Upper lobe of left lung (tissue), 6 donors: Measurements from ENCODE around the gene COMMD2. TPM values are rescaled to one million over a fixed set of nuclear protein-coding genes. Genes with fewer than 3 reads are reported as not detected.
A peak's percentile ranks its signal among the peaks of the same experiment; 100 is the strongest.

Source experiments
- ATAC-seq, 2 donors: fragments of 200-7000 bp; cut with Tn5 transposase; one replicate each; pipeline ENCODE4 v1.9.1; 2022; ENCODE audit warnings: mild to moderate bottlenecking in 2 of 2, moderate library complexity in 2 of 2; ENCODE audit not compliant: low FRiP score in 2 of 2
- DNase-seq, 2 donors: peaks; one replicate each; pipeline ENCODE4 v3.0.0-alpha.2; 2019 to 2020
- H3K27ac ChIP-seq, 4 donors: fragments of 200-600 bp; sonication (generic); one replicate each; pipeline ENCODE4 v1.5.1; 2016 to 2019
- H3K27me3 ChIP-seq, 4 donors: fragments of 200-600 bp; sonication (generic); one replicate each; pipeline ENCODE4 v1.5.1; 2017 to 2019
- H3K36me3 ChIP-seq, 4 donors: fragments of 200-600 bp; sonication (generic); one replicate each; pipeline ENCODE4 v1.5.1; 2016 to 2019
- H3K4me1 ChIP-seq, 4 donors: fragments of 200-600 bp; sonication (generic); one replicate each; pipeline ENCODE4 v1.5.1; 2018 to 2019
- H3K4me3 ChIP-seq, 4 donors: fragments of 200-600 bp; sonication (generic); one replicate each; pipeline ENCODE4 v1.5.1; 2017 to 2019; ENCODE audit warnings: mild to moderate bottlenecking in 2 of 4, moderate library complexity in 1 of 4
- H3K9me3 ChIP-seq, 4 donors: fragments of 200-600 bp; sonication (generic); one replicate each; pipeline ENCODE4 v1.5.1; 2018 to 2019
- EP300 ChIP-seq, 4 donors: sonication (generic); formaldehyde crosslinking; IDR thresholded peaks; one replicate each; pipeline ENCODE4 v1.5.1; 2017; ENCODE audit warnings: antibody characterized with exemption in 4 of 4, control low read depth in 2 of 4
- POLR2A ChIP-seq, 4 donors: fragments of 450-650 bp; IDR thresholded peaks; one replicate each; pipeline ENCODE4 v1.5.1; 2016 to 2017; ENCODE audit warnings: antibody characterized with exemption in 4 of 4, mild to moderate bottlenecking in 2 of 4
- POLR2AphosphoS5 ChIP-seq, 2 donors: sonication (generic); formaldehyde crosslinking; IDR thresholded peaks; one replicate each; pipeline ENCODE4 v1.5.1; 2017; ENCODE audit warnings: antibody characterized with exemption in 2 of 2
- WGBS, 2 donors: methylation state at CpG; one replicate each; pipeline ENCODE4 v1.1.5; 2017 to 2018; 5-methylcytosine and 5-hydroxymethylcytosine counted together
- total RNA-seq, 6 donors: library from RNA; depleted of rRNA in 4 of 6; stranded (reverse); fragments of >200 nt in 4 of 6; gene quantifications; one replicate each; pipeline versions ENCODE4 v1.1.0 to v1.2.1, GENCODE V29; 2016 to 2021
- TF ChIP-seq, protein P1 (sequence below), 6 experiments: fragments of 450-650 bp in 4 of 6; fragments of 200-600 bp in 2 of 6; sonication (generic) in 2 of 6; IDR thresholded peaks; one replicate each; pipeline ENCODE4 v1.5.1; 2016 to 2019; ENCODE audit warnings: antibody characterized with exemption in 6 of 6
- donor health status: DM: no; HTN: no; CAD: no; lungs with moderate emphysema.
- donor health status: DM: no; HTN: yes; CAD: no; lungs with severe emphysema.

Gene COMMD2
- total RNA-seq, 6 donors from 2014 or later: 11.5 to 44.0 (median 39.4) TPM

DNA sequence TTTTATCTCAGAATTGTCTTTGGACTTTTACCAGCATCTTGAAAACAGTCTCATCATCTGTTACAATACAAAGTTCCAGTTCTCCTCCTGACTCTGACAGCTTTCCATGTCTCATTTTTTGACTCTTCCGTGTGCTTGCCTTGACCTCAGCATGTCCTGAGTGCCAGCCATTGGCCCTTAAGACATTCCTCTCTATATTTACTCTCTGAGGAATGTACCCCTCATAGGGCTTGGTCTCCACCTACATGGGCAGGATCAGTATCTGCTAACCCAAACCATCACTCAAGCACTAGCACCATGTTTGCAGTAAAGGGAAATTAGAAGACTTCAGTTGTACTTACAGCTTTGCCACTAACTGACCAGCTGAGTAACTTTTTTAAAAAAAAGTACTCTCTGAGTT, 23.9 kb upstream of the COMMD2 start:
- no peaks in the 10 kb centered on the region for H3K4me1 ChIP-seq
- no peaks in the 10 kb centered on the region for H3K36me3 ChIP-seq
- no peaks in the 10 kb centered on the region for H3K27me3 ChIP-seq
- ATAC-seq: no peak
- no peak for DNase-seq
- H3K27ac ChIP-seq: no peak overlapping the region
- no peaks in the 10 kb centered on the region for H3K9me3 ChIP-seq
- TF ChIP-seq POLR2AphosphoS5 (IDR thresholded peaks at IDR 0.05): no peak
- no peak for TF ChIP-seq EP300 (IDR thresholded peaks at IDR 0.05)
- TF ChIP-seq POLR2A (IDR thresholded peaks at IDR 0.05): no peak
- TF ChIP-seq, protein P1, sequence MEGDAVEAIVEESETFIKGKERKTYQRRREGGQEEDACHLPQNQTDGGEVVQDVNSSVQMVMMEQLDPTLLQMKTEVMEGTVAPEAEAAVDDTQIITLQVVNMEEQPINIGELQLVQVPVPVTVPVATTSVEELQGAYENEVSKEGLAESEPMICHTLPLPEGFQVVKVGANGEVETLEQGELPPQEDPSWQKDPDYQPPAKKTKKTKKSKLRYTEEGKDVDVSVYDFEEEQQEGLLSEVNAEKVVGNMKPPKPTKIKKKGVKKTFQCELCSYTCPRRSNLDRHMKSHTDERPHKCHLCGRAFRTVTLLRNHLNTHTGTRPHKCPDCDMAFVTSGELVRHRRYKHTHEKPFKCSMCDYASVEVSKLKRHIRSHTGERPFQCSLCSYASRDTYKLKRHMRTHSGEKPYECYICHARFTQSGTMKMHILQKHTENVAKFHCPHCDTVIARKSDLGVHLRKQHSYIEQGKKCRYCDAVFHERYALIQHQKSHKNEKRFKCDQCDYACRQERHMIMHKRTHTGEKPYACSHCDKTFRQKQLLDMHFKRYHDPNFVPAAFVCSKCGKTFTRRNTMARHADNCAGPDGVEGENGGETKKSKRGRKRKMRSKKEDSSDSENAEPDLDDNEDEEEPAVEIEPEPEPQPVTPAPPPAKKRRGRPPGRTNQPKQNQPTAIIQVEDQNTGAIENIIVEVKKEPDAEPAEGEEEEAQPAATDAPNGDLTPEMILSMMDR (IDR thresholded peaks at IDR 0.05): no peak
- WGBS, 2 donors: 67 to 81% methylated on average over 1 of the region's 1 CpG
- no peak overlapping the region for H3K4me3 ChIP-seq

DNA sequence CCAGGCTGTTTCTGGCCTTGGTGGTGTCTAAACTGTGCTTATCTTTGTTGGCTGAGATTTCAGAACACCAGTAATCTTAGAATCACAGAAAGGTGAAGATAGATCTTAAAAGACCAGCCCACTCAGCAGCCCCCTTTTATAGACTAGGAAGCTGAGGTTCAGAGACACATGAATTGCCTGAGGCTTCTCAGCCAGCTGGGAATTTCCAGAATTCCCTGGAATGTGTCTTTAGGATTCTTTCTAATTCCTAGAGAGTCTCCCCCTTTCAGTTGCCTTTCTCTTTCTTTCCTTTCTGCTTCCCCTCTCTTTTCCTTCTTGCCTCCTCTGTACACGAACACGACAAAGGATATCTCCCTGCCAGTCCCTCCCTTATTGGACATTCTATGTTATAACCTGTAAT, 20.6 kb upstream of the COMMD2 start:
- DNase-seq: no peak
- Histone ChIP-seq H3K36me3 (no peaks in the 10 kb centered on the region), H3K4me3 (no peak overlapping the region), H3K4me1 (no peaks in the 10 kb centered on the region), H3K9me3 (no peaks in the 10 kb centered on the region), H3K27me3 (no peaks in the 10 kb centered on the region), H3K27ac (no peak overlapping the region)
- no peak for ATAC-seq
- WGBS, 2 donors: 91 to 97% methylated on average over 2 of the region's 2 CpGs
- TF ChIP-seq POLR2AphosphoS5 (IDR thresholded peaks at IDR 0.05): no peak
- TF ChIP-seq EP300 (IDR thresholded peaks at IDR 0.05): no peak
- TF ChIP-seq POLR2A (IDR thresholded peaks at IDR 0.05): no peak
- TF ChIP-seq, protein P1 (IDR thresholded peaks at IDR 0.05): no peak

DNA sequence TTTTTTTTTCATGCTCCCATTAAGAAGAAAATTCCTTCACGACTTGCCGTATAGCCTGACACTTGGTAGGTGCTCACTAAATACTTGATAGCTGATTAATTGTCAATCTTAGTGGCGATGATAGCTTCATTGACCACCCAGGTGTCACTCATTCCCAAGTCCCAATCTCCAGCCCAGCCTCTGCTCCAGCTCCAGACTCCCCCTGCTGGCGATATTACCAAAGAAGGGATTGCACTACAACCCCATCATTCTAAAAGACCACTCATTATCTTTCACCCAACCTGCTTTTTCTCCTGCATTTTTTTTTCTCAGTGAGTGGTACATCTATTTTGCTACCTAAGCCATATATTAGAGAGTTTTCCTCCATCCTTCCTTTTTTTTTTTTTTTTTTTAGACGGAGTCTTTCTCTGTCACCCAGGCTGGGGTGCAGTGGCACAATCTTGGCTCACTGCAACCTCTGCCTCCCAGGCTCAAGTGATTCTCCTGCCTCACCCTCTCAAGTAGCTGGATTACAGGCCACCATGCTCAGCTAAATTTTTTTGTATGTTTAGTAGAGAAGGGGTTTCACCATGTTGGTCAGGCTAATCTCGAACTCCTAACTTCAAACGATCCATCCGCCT, 19.5 kb upstream of the COMMD2 start:
- ATAC-seq: peak in 1 of 2 donors; percentile 70
- Histone ChIP-seq H3K4me1 (no peaks in the 10 kb centered on the region), H3K4me3 (no peak overlapping the region), H3K27me3 (no peaks in the 10 kb centered on the region), H3K36me3 (no peaks in the 10 kb centered on the region), H3K9me3 (no peaks in the 10 kb centered on the region), H3K27ac (no peak overlapping the region)
- peak in 1 of 2 donors; percentile 38 for DNase-seq
- TF ChIP-seq POLR2A (IDR thresholded peaks at IDR 0.05): no peak
- no peak for TF ChIP-seq EP300 (IDR thresholded peaks at IDR 0.05)
- TF ChIP-seq, protein P1 (IDR thresholded peaks at IDR 0.05): peak in 5 of 6 experiments; percentile 60 to 69 (median 65)
- WGBS, 2 donors: 51 to 55% methylated on average over 8 of the region's 8 CpGs

DNA sequence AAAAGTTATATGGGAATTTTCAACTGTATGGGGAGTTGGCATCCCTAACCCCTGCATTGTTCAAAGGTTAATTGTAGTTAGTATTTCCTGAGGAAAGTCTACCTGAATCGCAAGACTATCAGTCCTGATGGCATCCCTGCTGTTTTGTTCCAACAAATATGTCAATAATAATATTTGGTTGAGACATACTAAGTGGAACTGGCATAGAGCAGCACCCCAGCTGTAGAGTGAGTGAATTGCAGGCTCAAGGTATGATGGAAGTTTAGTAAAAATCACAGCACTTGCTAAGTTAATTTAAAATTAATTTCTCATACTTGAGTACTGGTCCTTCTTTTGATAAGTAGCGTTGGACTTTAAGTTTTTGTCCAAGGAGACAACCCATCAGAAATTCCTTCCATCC, 18.0 kb upstream of the COMMD2 start:
- Histone ChIP-seq H3K4me1 (no peaks in the 10 kb centered on the region), H3K4me3 (no peak overlapping the region), H3K27ac (no peak overlapping the region), H3K36me3 (no peaks in the 10 kb centered on the region), H3K9me3 (no peaks in the 10 kb centered on the region), H3K27me3 (no peaks in the 10 kb centered on the region)
- ATAC-seq (no peak), DNase-seq (no peak)
- WGBS, 2 donors: 78 to 89% methylated on average over 2 of the region's 2 CpGs
- TF ChIP-seq, protein P1 (IDR thresholded peaks at IDR 0.05): no peak
- TF ChIP-seq POLR2A (IDR thresholded peaks at IDR 0.05) (no peak), POLR2AphosphoS5 (IDR thresholded peaks at IDR 0.05) (no peak), EP300 (IDR thresholded peaks at IDR 0.05) (no peak)

DNA sequence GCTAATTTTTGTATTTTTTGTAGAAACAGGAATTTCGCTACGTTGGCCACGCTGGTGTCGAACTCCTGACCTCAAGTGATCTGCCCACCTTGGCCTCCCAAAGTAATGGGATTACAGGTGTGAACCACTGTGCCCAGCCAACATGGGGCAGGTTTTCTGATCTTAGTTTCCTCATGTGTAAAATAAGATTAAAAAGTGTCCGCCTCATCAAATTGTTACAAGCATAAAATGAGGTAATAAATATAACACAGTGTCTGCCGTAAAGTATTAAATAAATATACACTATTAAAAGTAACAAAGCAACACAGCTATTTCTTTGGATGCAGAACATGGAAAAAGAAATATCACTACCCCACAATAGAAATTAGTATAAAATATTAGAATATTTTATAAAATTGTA, 16.4 kb upstream of the COMMD2 start:
- H3K4me1 ChIP-seq: no peaks in the 10 kb centered on the region
- 96 to 97% methylated on average over 6 of the region's 6 CpGs for WGBS, 2 donors

More for the DNA sequence above, 16.4 kb upstream of the COMMD2 start:
- no peak for DNase-seq
- H3K4me3 ChIP-seq: no peak overlapping the region
- H3K27ac ChIP-seq: no peak overlapping the region
- no peak for ATAC-seq
- no peaks in the 10 kb centered on the region for H3K9me3 ChIP-seq
- H3K27me3 ChIP-seq: no peaks in the 10 kb centered on the region
- TF ChIP-seq EP300 (IDR thresholded peaks at IDR 0.05): no peak
- TF ChIP-seq, protein P1 (IDR thresholded peaks at IDR 0.05): no peak
- TF ChIP-seq POLR2A (IDR thresholded peaks at IDR 0.05): no peak
- TF ChIP-seq POLR2AphosphoS5 (IDR thresholded peaks at IDR 0.05): no peak
- no peaks in the 10 kb centered on the region for H3K36me3 ChIP-seq
